B cell (primary cell): ENCODE results near the gene PACRGL.

Experiments used
- EZH2 ChIP-seq: IDR thresholded peaks from 2 replicates; pipeline ENCODE4 v1.6.1; 2012; ENCODE audit warnings: borderline replicate concordance, low read depth, mild to moderate bottlenecking, moderate library complexity, low read length; ENCODE audit not compliant: insufficient read depth, poor library complexity, severe bottlenecking
- TF ChIP-seq, protein P1 (sequence below): fragments of 200-600 bp; IDR thresholded peaks from one replicate; pipeline ENCODE4 v1.8.0; 2022; ENCODE audit warnings: antibody characterized with exemption, mild to moderate bottlenecking

DNA sequence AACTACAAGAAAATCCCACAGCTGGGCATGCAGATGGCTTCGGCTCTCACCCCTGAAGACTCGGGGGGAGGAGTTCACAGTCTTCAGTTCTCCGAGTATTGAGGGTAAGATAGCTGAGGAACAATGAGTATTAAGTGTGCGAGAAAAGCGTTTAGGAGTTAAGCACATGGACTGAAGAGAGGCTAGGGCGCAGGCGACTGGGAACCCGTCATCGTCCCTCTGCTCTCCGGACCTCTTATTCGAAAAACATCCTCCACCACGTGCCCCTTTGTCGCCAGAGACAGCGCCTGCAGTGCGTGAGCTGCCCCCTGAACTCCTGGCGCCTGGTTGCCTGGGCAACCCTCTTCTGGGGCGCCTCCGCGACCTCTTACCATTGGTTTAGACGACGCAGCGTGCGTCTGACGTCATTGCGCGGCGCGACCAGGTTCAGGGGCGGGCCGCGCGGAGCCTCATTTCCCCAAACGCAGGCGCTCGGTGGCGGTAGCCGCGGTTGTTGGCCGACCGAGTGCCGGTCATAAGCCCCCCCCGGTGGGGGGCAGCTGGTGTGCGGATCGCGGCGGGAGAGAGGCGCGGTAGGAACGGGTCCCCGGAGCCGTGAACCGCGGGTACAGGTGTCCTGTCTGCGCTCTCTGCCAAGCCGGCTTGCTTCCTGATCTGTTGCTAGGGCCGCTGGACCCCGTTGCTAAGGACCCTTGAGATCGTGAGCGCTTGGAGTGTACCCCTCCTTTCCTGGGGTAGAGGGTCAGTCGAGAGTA lies at the start of gene PACRGL:
- TF ChIP-seq, protein P1, sequence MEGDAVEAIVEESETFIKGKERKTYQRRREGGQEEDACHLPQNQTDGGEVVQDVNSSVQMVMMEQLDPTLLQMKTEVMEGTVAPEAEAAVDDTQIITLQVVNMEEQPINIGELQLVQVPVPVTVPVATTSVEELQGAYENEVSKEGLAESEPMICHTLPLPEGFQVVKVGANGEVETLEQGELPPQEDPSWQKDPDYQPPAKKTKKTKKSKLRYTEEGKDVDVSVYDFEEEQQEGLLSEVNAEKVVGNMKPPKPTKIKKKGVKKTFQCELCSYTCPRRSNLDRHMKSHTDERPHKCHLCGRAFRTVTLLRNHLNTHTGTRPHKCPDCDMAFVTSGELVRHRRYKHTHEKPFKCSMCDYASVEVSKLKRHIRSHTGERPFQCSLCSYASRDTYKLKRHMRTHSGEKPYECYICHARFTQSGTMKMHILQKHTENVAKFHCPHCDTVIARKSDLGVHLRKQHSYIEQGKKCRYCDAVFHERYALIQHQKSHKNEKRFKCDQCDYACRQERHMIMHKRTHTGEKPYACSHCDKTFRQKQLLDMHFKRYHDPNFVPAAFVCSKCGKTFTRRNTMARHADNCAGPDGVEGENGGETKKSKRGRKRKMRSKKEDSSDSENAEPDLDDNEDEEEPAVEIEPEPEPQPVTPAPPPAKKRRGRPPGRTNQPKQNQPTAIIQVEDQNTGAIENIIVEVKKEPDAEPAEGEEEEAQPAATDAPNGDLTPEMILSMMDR = no peak
- no peak for TF ChIP-seq EZH2
